K562 (cell line): Measurements from ENCODE around the gene LHB. TPM values are rescaled to one million over a fixed set of nuclear protein-coding genes. Genes with fewer than 3 reads are reported as not detected.

Experiments
- ATAC-seq: fragments of 200-7000 bp; cut with Tn5 transposase; 3 replicates; pipeline ENCODE4 v1.9.1; 2020; ENCODE audit warnings: moderate library complexity
- BruUV-seq: library from RNA; stranded (reverse); fragments of 400-500 nt; replicated peaks from 2 replicates; lab custom pipeline; 2021; lab: Mats Ljungman, UMichigan
- CTCF ChIA-PET: fragments of 300-600 bp; formaldehyde crosslinking; extraction: SDS; loops from one replicate; lab custom pipeline; 2021; ENCODE audit warnings: low intra/inter-chr PET ratio; lab: Yijun Ruan, JAX
- POLR2A ChIA-PET: fragments of 300-600, 350-650 bp; sonication (Branson Sonifier 250); formaldehyde crosslinking; extraction: SDS; loops from one replicate; lab custom pipeline; 2021; ENCODE audit warnings: antibody characterized with exemption, inconsistent platforms; lab: Yijun Ruan, JAX
- DNase-seq, 4 experiments: peaks; one replicate each; pipeline versions ENCODE4 v3.0.0 to v3.0.0-alpha.2; 2011 to 2018; ENCODE audit warnings: low spot score in 3 of 4, mixed read lengths in 3 of 4; ENCODE audit errors: extremely low read depth in 1 of 4
- FAIRE-seq: peaks from 2 replicates; lab custom pipeline; 2011; peaks lifted over from hg19 to GRCh38; lab: Jason Lieb, UNC
- H2AFZ ChIP-seq: 2 replicates; pipeline ENCODE4 v1.6.0; 2011; ENCODE audit warnings: low read depth, low read length, control low read depth, inconsistent platforms
- H3K27ac ChIP-seq: fragments of 200-600 bp; 3 replicates; pipeline ENCODE4 v1.8.0; 2011; ENCODE audit warnings: low read depth, mild to moderate bottlenecking, control low read depth, inconsistent platforms, low read length, moderate library complexity, mixed read lengths; ENCODE audit errors: extremely low read depth
- H3K27me3 ChIP-seq, 2 experiments: fragments of 300-600 bp in 1 of 2; 2 replicates in 1 of 2; 3 replicates in 1 of 2; pipeline versions ENCODE4 v1.6.0 to v1.8.0; 2011; ENCODE audit warnings: inconsistent platforms in 2 of 2, low read length in 2 of 2, mild to moderate bottlenecking in 1 of 2, mixed read lengths in 1 of 2, moderate library complexity in 1 of 2; ENCODE audit not compliant: control insufficient read depth in 2 of 2, insufficient read depth in 2 of 2
- H3K36me3 ChIP-seq: fragments of 300-600 bp; 3 replicates; pipeline ENCODE4 v1.8.0; 2011; ENCODE audit warnings: mild to moderate bottlenecking, low read length, inconsistent platforms; ENCODE audit not compliant: control insufficient read depth, insufficient read depth
- H3K4me1 ChIP-seq, 2 experiments: fragments of 200-600 bp in 1 of 2; replicated peaks in 1 of 2; 2 replicates in 1 of 2; 3 replicates in 1 of 2; pipeline versions ENCODE4 v1.5.1 to v1.8.0; 2011; ENCODE audit warnings: inconsistent platforms in 2 of 2, low read length in 2 of 2, mild to moderate bottlenecking in 1 of 2, mixed read lengths in 1 of 2, moderate library complexity in 1 of 2; ENCODE audit not compliant: control insufficient read depth in 2 of 2, insufficient read depth in 2 of 2
- H3K4me2 ChIP-seq: 2 replicates; pipeline ENCODE4 v1.6.1; 2011; ENCODE audit warnings: low read length, control low read depth, inconsistent platforms, mixed read lengths; ENCODE audit not compliant: insufficient read depth
- H3K4me3 ChIP-seq: fragments of 200-600 bp; sonication (generic), shearing (Covaris generic); 2 replicates; pipeline ENCODE4 v1.5.1; 2016; ENCODE audit warnings: control low read depth, inconsistent platforms
- H3K79me2 ChIP-seq: fragments of 200-600 bp; 3 replicates; pipeline ENCODE4 v1.8.0; 2011; ENCODE audit warnings: low read length, inconsistent platforms; ENCODE audit not compliant: control insufficient read depth, insufficient read depth
- H3K9ac ChIP-seq, 2 experiments: 2 replicates each; pipeline versions ENCODE4 v1.6.0 to v1.6.1; 2011; ENCODE audit warnings: low read depth in 2 of 2, low read length in 2 of 2, control low read depth in 1 of 2, inconsistent platforms in 1 of 2, mild to moderate bottlenecking in 1 of 2, mixed read lengths in 1 of 2; ENCODE audit not compliant: insufficient read depth in 1 of 2
- H3K9me1 ChIP-seq: one replicate; pipeline ENCODE4 v1.6.0; 2011; ENCODE audit warnings: inconsistent platforms, mild to moderate bottlenecking, low read length, moderate library complexity; ENCODE audit not compliant: control insufficient read depth, insufficient read depth
- H3K9me3 ChIP-seq: replicated peaks from 2 replicates; pipeline ENCODE4 v1.5.1; 2011; ENCODE audit warnings: low read depth, low read length, inconsistent platforms; ENCODE audit not compliant: control insufficient read depth, insufficient read depth
- H4K20me1 ChIP-seq: replicated peaks from 2 replicates; pipeline ENCODE4 v1.6.1; 2011; ENCODE audit warnings: low read length, inconsistent platforms, mixed read lengths; ENCODE audit not compliant: control insufficient read depth, insufficient read depth
- ARID1B ChIP-seq: fragments of 450-650 bp; IDR thresholded peaks from 2 replicates; pipeline ENCODE4 v1.6.1; 2016; ENCODE audit warnings: antibody characterized with exemption, mild to moderate bottlenecking, inconsistent platforms
- BRD9 ChIP-seq: fragments of 450-650 bp; IDR thresholded peaks from 2 replicates; pipeline ENCODE4 v1.6.1; 2018; ENCODE audit warnings: low read depth; ENCODE audit not compliant: partially characterized antibody
- CTBP1 ChIP-seq: fragments of 450-650 bp; IDR thresholded peaks from 2 replicates; pipeline ENCODE4 v1.6.1; 2016; ENCODE audit warnings: borderline replicate concordance
- ESRRA ChIP-seq: fragments of 450-650 bp; IDR thresholded peaks from 2 replicates; pipeline ENCODE4 v1.6.1; 2014; ENCODE audit warnings: low read depth, mild to moderate bottlenecking, moderate library complexity, borderline replicate concordance
- ETS2 ChIP-seq: IDR thresholded peaks from 2 replicates; pipeline ENCODE4 v1.6.1; 2016; ENCODE audit warnings: borderline replicate concordance, missing genetic modification characterization, mild to moderate bottlenecking, moderate library complexity, missing compliant biosample characterization; ENCODE audit not compliant: poor library complexity, severe bottlenecking
- FOXK2 ChIP-seq, 2 experiments: fragments of 450-650 bp; IDR thresholded peaks in 1 of 2; conservative IDR thresholded peaks in 1 of 2; 2 replicates each; pipeline ENCODE4 v1.6.1; 2016; ENCODE audit warnings: low read depth in 2 of 2, mild to moderate bottlenecking in 1 of 2
- NFE2 ChIP-seq: IDR thresholded peaks from 2 replicates; pipeline ENCODE4 v1.6.1; 2014; ENCODE audit warnings: antibody characterized with exemption, low read depth
- NR2C1 ChIP-seq, 2 experiments: fragments of 450-650 bp; IDR thresholded peaks; 2 replicates each; pipeline ENCODE4 v1.6.1; 2017; ENCODE audit warnings: mild to moderate bottlenecking in 2 of 2, antibody characterized with exemption in 1 of 2, inconsistent platforms in 1 of 2, missing compliant biosample characterization in 1 of 2, missing genetic modification characterization in 1 of 2
- OTX1 ChIP-seq: fragments of 450-650 bp; formaldehyde crosslinking; IDR thresholded peaks from 2 replicates; pipeline ENCODE4 v1.4.0; 2022; ENCODE audit warnings: mild to moderate bottlenecking
- RBM15 ChIP-seq: fragments of 200-400 bp; formaldehyde crosslinking; IDR thresholded peaks from 2 replicates; pipeline ENCODE4 v1.6.1; 2018; ENCODE audit warnings: mild to moderate bottlenecking, low read length, moderate library complexity; ENCODE audit not compliant: insufficient read depth
- RNF2 ChIP-seq: sonication (generic); IDR thresholded peaks from 2 replicates; pipeline ENCODE4 v1.6.1; 2016
- SETDB1 ChIP-seq: IDR thresholded peaks from one replicate; pipeline ENCODE4 v1.6.1; 2012; ENCODE audit warnings: low read length, control low read depth, inconsistent platforms
- SIN3B ChIP-seq: fragments of 450-650 bp; IDR thresholded peaks from 2 replicates; pipeline ENCODE4 v1.6.1; 2017; ENCODE audit warnings: low read depth, mild to moderate bottlenecking, moderate library complexity
- SMARCE1 ChIP-seq: fragments of 450-650 bp; IDR thresholded peaks from 2 replicates; pipeline ENCODE4 v1.7.1; 2016; ENCODE audit warnings: mild to moderate bottlenecking
- XRCC5 ChIP-seq: fragments of 200-400 bp; formaldehyde crosslinking; IDR thresholded peaks from 2 replicates; pipeline ENCODE4 v1.6.1; 2017; ENCODE audit warnings: low read depth, mild to moderate bottlenecking, low read length
- ZFX ChIP-seq: sonication (generic); formaldehyde crosslinking; IDR thresholded peaks from 2 replicates; pipeline ENCODE4 v1.8.0; 2022; ENCODE audit warnings: mild to moderate bottlenecking, missing genetic modification reagents, moderate library complexity
- ZNF121 ChIP-seq: sonication (generic); formaldehyde crosslinking; conservative IDR thresholded peaks from 2 replicates; pipeline ENCODE4 v1.8.0; 2022; ENCODE audit warnings: missing genetic modification reagents
- ZNF408 ChIP-seq: fragments of 250-450 bp; sonication (Bioruptor Pico); IDR thresholded peaks from 2 replicates; pipeline ENCODE4 v1.4.0; 2020; ENCODE audit warnings: low read depth, mild to moderate bottlenecking, moderate library complexity
- WGBS: fragments of 100-300 bp; shearing (Covaris generic); methylation state at CpG from one replicate; pipeline ENCODE4 v1.1.6; 2016; ENCODE audit warnings: low coverage, mixed read lengths; ENCODE audit not compliant: insufficient coverage; ENCODE audit errors: missing lambda C conversion rate; 5-methylcytosine and 5-hydroxymethylcytosine counted together
- in situ Hi-C: fragments of 300-500 bp; cut with MboI; formaldehyde crosslinking; loops from 4 replicates; pipeline ENCODE4 v1.15.0; 2018; ENCODE audit warnings: inconsistent platforms, mixed read lengths
- intact Hi-C: fragments of 100-400 bp; cut with micrococcal nuclease; formaldehyde crosslinking; loops from 2 replicates; pipeline ENCODE4 v1.14.2; 2022
- polyA plus RNA-seq, 8 experiments: library from polyadenylated mRNA; depleted of rRNA in 4 of 8; stranded (reverse) in 5 of 8; unstranded in 3 of 8; fragments of >200 nt; fragmentation: Nextera tagmentation in 2 of 8; fragmentation: Illumina TruSeq in 1 of 8; extraction: Ambion mirVana in 2 of 8; extraction: Trizol in 1 of 8; gene quantifications; 2 replicates each; pipeline versions ENCODE4 v1.2.1 to v1.2.3, GENCODE V29; 2011 to 2014; ENCODE audit warnings: inconsistent platforms in 1 of 8, missing spikeins in 1 of 8
- total RNA-seq, 7 experiments: library from RNA; depleted of rRNA in 6 of 7; stranded (reverse); fragments of >200 nt in 6 of 7; fragmentation: Illumina TruSeq in 2 of 7; extraction: Trizol in 2 of 7; gene quantifications; 2 replicates each; pipeline versions ENCODE4 v1.2.1 to v1.2.3, GENCODE V29; 2011 to 2021; ENCODE audit warnings: low replicate concordance in 1 of 7
- TF ChIP-seq, protein P1 (sequence below): sonication (generic); formaldehyde crosslinking; IDR thresholded peaks from 2 replicates; pipeline ENCODE4 v1.8.0; 2022; ENCODE audit warnings: mild to moderate bottlenecking, missing genetic modification reagents, borderline replicate concordance
- TF ChIP-seq, protein P2 (sequence below): IDR thresholded peaks from 2 replicates; pipeline ENCODE4 v1.6.1; 2011; ENCODE audit not compliant: insufficient read length; ENCODE audit errors: extremely low read depth

The LHB gene
- total and polyA plus RNA-seq, 9 of the 15 experiments (the other 6 are each of a cell fraction or from before 2014, with no cell fraction given), result 0.54 TPM; not detected in 8

DNA sequence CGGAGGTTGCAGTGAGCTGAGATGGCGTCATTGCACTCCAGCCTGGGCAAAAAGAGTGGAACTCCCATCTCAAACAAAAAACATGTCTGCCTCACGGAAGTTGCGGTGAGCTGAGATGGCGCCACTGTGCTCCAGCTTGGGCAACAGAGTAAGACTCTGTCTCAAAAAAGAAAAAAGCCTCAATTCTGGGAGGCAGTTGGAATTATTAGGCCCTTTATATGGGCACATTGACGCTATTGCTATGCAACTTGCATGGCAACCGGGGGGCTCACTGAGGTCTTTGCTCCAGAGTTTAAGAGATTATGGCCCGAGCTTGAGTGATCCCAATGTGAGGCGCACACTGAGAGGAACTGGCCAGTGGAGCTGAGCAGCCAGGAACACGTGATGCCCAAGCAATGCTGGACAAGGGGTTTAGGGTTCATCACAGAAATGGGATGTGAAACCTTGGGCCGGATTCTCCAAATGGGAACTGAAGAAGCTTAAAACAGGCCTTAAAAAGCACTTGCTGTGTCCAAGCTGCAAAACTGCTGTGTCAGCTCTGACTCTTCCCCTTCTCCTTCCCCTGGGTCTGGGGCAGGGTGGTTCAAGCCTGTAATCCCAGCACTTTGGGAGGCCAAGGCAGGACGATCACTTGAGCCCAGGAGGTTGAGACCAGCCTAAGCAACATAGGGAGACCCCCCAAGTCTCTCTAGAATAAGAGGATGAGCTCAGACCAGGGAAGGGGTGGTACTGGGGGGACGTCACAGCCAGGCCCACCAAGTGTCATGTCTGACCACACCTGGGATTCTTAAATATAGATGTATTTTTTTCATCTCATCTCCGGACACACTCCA is 49.3 kb downstream of the LHB start:
- ChIA-PET CTCF (interaction anchor here (0.6 kb wide), 1 partner anchor 333 kb away, joined by 3 read pairs; no protein-coding TSS in a partner anchor), POLR2A (interaction anchor here (0.6 to 14.5 kb wide), 39 partner anchors 8 to 567 kb away, joined by 3 to 439 read pairs (median 6); partner anchors contain the start of genes BAX, BCAT2, DHDH and GYS1)
- Histone ChIP-seq H3K27me3 (no peaks in the 10 kb centered on the region), H3K9me1 (no peaks in the 10 kb centered on the region), H3K36me3 (peaks cover 56% of the 10 kb centered on the region), H2AFZ (no peak overlapping the region), H3K9me3 (no peaks in the 10 kb centered on the region), H3K4me1 (peaks cover 32 to 54% of the 10 kb centered on the region in 2 experiments), H3K4me2 (peak overlapping the region; percentile 99), H3K27ac (peak overlapping the region; percentile 82), H3K4me3 (peak overlapping the region; percentile 70), H3K79me2 (peaks cover 47% of the 10 kb centered on the region), H3K9ac (peak overlapping the region; percentile 90 to 91; a peak in 3 of 4 replicates), H4K20me1 (peaks cover 21% of the 10 kb centered on the region)
- DNase-seq, result peak in 1 of 4 experiments; percentile 80
- intact Hi-C loops (loop anchor here (1.0 to 5.0 kb wide), 3 partner anchors 35 to 94 kb away; partner anchors contain the start of genes DHDH and NUCB1), in situ Hi-C loops (loop anchor here (10.0 kb wide), 1 partner anchor 93 kb away; the partner anchor contains the start of gene PPP1R15A)
- FAIRE-seq, result peak; percentile 73
- WGBS, result 19% methylated on average over 14 of the region's 14 CpGs
- no TSS peak for BruUV-seq
- peak; percentile 11 for ATAC-seq
- TF ChIP-seq NR2C1 (IDR thresholded peaks at IDR 0.05) (no peak; the same call in 1 of the 2 replicates), NR2C1 (tag; IDR thresholded peaks at IDR 0.05) (no peak), OTX1 (CRISPR knock-in tag) (peak; percentile 28; the same call in 1 of the 2 replicates), RNF2 (no peak; the same call in 1 of the 2 replicates), SIN3B (no peak), NFE2 (peak; percentile 86), ETS2 (tag) (no peak), FOXK2 (conservative IDR thresholded peaks at IDR 0.05 in 1 of 2, IDR thresholded peaks at IDR 0.05 in 1 of 2; ENCODE audit: low read depth in 2 of 2) (no peak), RBM15 (no peak), ZFX (CRISPR knock-in tag) (peak; percentile 41), ZNF121 (CRISPR knock-in tag) (no peak), BRD9 (no peak), XRCC5 (no peak), ARID1B (no peak), CTBP1 (0 out of 2 replicates have a peak, but pooled peaks have one; percentile 5), SETDB1 (peak; percentile 85), ESRRA (no peak), SMARCE1 (no peak), ZNF408 (no peak)
- TF ChIP-seq, protein P1, sequence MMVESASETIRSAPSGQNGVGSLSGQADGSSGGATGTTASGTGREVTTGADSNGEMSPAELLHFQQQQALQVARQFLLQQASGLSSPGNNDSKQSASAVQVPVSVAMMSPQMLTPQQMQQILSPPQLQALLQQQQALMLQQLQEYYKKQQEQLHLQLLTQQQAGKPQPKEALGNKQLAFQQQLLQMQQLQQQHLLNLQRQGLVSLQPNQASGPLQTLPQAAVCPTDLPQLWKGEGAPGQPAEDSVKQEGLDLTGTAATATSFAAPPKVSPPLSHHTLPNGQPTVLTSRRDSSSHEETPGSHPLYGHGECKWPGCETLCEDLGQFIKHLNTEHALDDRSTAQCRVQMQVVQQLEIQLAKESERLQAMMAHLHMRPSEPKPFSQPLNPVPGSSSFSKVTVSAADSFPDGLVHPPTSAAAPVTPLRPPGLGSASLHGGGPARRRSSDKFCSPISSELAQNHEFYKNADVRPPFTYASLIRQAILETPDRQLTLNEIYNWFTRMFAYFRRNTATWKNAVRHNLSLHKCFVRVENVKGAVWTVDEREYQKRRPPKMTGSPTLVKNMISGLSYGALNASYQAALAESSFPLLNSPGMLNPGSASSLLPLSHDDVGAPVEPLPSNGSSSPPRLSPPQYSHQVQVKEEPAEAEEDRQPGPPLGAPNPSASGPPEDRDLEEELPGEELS (CRISPR knock-in tag), result no peak
- TF ChIP-seq, protein P2, sequence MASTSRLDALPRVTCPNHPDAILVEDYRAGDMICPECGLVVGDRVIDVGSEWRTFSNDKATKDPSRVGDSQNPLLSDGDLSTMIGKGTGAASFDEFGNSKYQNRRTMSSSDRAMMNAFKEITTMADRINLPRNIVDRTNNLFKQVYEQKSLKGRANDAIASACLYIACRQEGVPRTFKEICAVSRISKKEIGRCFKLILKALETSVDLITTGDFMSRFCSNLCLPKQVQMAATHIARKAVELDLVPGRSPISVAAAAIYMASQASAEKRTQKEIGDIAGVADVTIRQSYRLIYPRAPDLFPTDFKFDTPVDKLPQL, result no peak
